A673 (cell line): ENCODE data around the gene FSHB. TPM values are rescaled to one million over a fixed set of nuclear protein-coding genes. Genes with fewer than 3 reads are reported as not detected.
A peak's percentile ranks its signal among the peaks of the same experiment; 100 is the strongest.

Source experiments
- BruUV-seq: library from RNA; stranded (reverse); fragments of 400-500 nt; replicated peaks from 2 replicates; lab custom pipeline; 2021; lab: Mats Ljungman, UMichigan
- CTCF ChIA-PET: fragments of 300-600 bp; sonication (Branson Sonifier 250); formaldehyde crosslinking; loops from one replicate; lab custom pipeline; 2022; ENCODE audit warnings: antibody characterized with exemption; lab: Charles Lee
- POLR2A ChIA-PET: fragments of 300-600 bp; sonication (Branson Sonifier 250); formaldehyde crosslinking; loops from one replicate; lab custom pipeline; 2022; ENCODE audit warnings: antibody characterized with exemption; ENCODE audit not compliant: low non-redundant PET; lab: Charles Lee
- DNase-seq: peaks from one replicate; pipeline ENCODE4 v3.0.0-alpha.2; 2015; ENCODE audit warnings: low spot score
- H3K27ac ChIP-seq: fragments of 200-600 bp; sonication (generic); 2 replicates; pipeline ENCODE4 v1.5.1; 2016; ENCODE audit warnings: mixed run types, low read depth, mild to moderate bottlenecking, mixed read lengths, antibody characterized with exemption, low read length; ENCODE audit not compliant: poor library complexity, severe bottlenecking
- H3K27me3 ChIP-seq: fragments of 200-600 bp; sonication (generic); replicated peaks from 2 replicates; pipeline ENCODE4 v1.6.1; 2017; ENCODE audit warnings: mixed run types, low read depth, mild to moderate bottlenecking, mixed read lengths, antibody characterized with exemption, low read length; ENCODE audit not compliant: insufficient read depth, poor library complexity
- H3K36me3 ChIP-seq: fragments of 200-600 bp; sonication (generic); 2 replicates; pipeline ENCODE4 v1.6.1; 2016; ENCODE audit warnings: mixed run types, mild to moderate bottlenecking, mixed read lengths, antibody characterized with exemption, low read length; ENCODE audit not compliant: insufficient read depth, poor library complexity, severe bottlenecking
- H3K4me1 ChIP-seq: fragments of 200-600 bp; sonication (generic); 2 replicates; pipeline ENCODE4 v1.6.1; 2017; ENCODE audit warnings: mixed run types, mild to moderate bottlenecking, mixed read lengths, antibody characterized with exemption, low read length; ENCODE audit not compliant: insufficient read depth, poor library complexity, severe bottlenecking
- H3K4me3 ChIP-seq: fragments of 200-600 bp; sonication (generic); 2 replicates; pipeline ENCODE4 v1.5.1; 2016; ENCODE audit warnings: low read depth, mixed run types, mild to moderate bottlenecking, mixed read lengths, low read length; ENCODE audit not compliant: poor library complexity, severe bottlenecking
- H3K9me3 ChIP-seq: fragments of 200-600 bp; sonication (generic); 2 replicates; pipeline ENCODE4 v1.6.1; 2016; ENCODE audit warnings: mixed run types, low read depth, mild to moderate bottlenecking, mixed read lengths, antibody characterized with exemption, low read length; ENCODE audit not compliant: poor library complexity, severe bottlenecking
- CTCF ChIP-seq: fragments of 300-800, 200-600 bp; sonication (generic); conservative IDR thresholded peaks from 2 replicates; pipeline ENCODE4 v1.5.1; 2017; ENCODE audit warnings: low read depth, mild to moderate bottlenecking, antibody characterized with exemption, low read length, moderate library complexity, mixed read lengths
- EZH2 ChIP-seq: fragments of 200-600 bp; sonication (generic); IDR thresholded peaks from 2 replicates; pipeline ENCODE4 v1.6.1; 2017; ENCODE audit warnings: borderline replicate concordance, low read depth, mild to moderate bottlenecking, mixed read lengths, antibody characterized with exemption, low read length; ENCODE audit not compliant: poor library complexity, severe bottlenecking
- intact Hi-C: fragments of 100-400 bp; cut with micrococcal nuclease; formaldehyde crosslinking; loops from one replicate; pipeline ENCODE4 v1.10.0; 2022; ENCODE audit not compliant: unreplicated experiment
- total RNA-seq: library from RNA; stranded (reverse); gene quantifications from 2 replicates; pipeline ENCODE4 v1.2.3, GENCODE V29; 2021

Gene FSHB
- total RNA-seq, 1 experiment from 2014 or later, result not detected

- H3K27ac ChIP-seq, result no peak overlapping the region
- intact Hi-C loops, result no loop called here
Measured at GRCh38 chr11:30245621-30246020, 14.8 kb downstream of the FSHB start.

GRCh38 chr11:30254307-30255298, 23.8 kb downstream of the FSHB start:
- no peak overlapping the region for H3K4me3 ChIP-seq
- intact Hi-C loops, result no loop called here
- no peak overlapping the region for H3K27ac ChIP-seq
- no peaks in the 10 kb centered on the region for H3K4me1 ChIP-seq
- no peaks in the 10 kb centered on the region for H3K36me3 ChIP-seq
- no peaks in the 10 kb centered on the region for H3K9me3 ChIP-seq
- BruUV-seq, result no TSS peak
- CTCF ChIA-PET, result no interaction called here
- POLR2A ChIA-PET, result no interaction called here
- no peak for TF ChIP-seq CTCF
- TF ChIP-seq EZH2, result no peak
- H3K27me3 ChIP-seq, result peaks cover 14% of the 10 kb centered on the region
- DNase-seq, result peak; percentile 22

More at GRCh38 chr11:30245621-30246020, 14.8 kb downstream of the FSHB start:
- H3K36me3 ChIP-seq, result no peaks in the 10 kb centered on the region
- CTCF ChIA-PET, result no interaction called here
- TF ChIP-seq CTCF, result no peak
- TF ChIP-seq EZH2, result no peak
- POLR2A ChIA-PET, result no interaction called here
- H3K27me3 ChIP-seq, result peaks cover 9% of the 10 kb centered on the region
- no TSS peak for BruUV-seq
- H3K4me1 ChIP-seq, result no peaks in the 10 kb centered on the region
- no peaks in the 10 kb centered on the region for H3K9me3 ChIP-seq
- DNase-seq, result no peak
- H3K4me3 ChIP-seq, result no peak overlapping the region

GRCh38 chr11:30255637-30256036, 24.8 kb downstream of the FSHB start:
- no peak for TF ChIP-seq EZH2
- TF ChIP-seq CTCF, result no peak
- ChIA-PET CTCF (no interaction called here), POLR2A (interaction anchor here (0.6 kb wide), 1 partner anchor 778 kb away, joined by 5 read pairs; no protein-coding TSS in a partner anchor)
- no peak for DNase-seq
- no peaks in the 10 kb centered on the region for H3K4me1 ChIP-seq
- BruUV-seq, result no TSS peak
- intact Hi-C loops, result no loop called here
- peaks cover 14% of the 10 kb centered on the region for H3K27me3 ChIP-seq
- H3K27ac ChIP-seq, result no peak overlapping the region
- no peaks in the 10 kb centered on the region for H3K36me3 ChIP-seq
- no peaks in the 10 kb centered on the region for H3K9me3 ChIP-seq
- no peak overlapping the region for H3K4me3 ChIP-seq
